HG03439 (cell line): Measurements from ENCODE around the gene OSCAR.
"Not testable (repeated sequence)": the region's sequence is repeated elsewhere in the genome, so short reads cannot be mapped to it uniquely, and the experiment has no call there.

Experiments used
- ATAC-seq: cut with Tn5 transposase; IDR thresholded peaks from one replicate; pipeline ENCODE4 v1.9.1; 2021; ENCODE audit warnings: mild to moderate bottlenecking, moderate library complexity; ENCODE audit not compliant: unreplicated experiment

OSCAR gene

GRCh38 chr19:54127688-54128440 lies 27.3 kb upstream of the OSCAR start:
- no peak for ATAC-seq

- no peak for ATAC-seq
Observed at GRCh38 chr19:54125713-54126112, 25.1 kb upstream of the OSCAR start.

- ATAC-seq = no peak
Observed at GRCh38 chr19:54124393-54124792, 23.8 kb upstream of the OSCAR start.

- ATAC-seq = no peak
Observed at GRCh38 chr19:54123682-54124081, 23.1 kb upstream of the OSCAR start.

- no peak for ATAC-seq
Observed at GRCh38 chr19:54121259-54121658, 20.7 kb upstream of the OSCAR start.

- ATAC-seq = peak; percentile 79
Observed at GRCh38 chr19:54115109-54116063, 14.8 kb upstream of the OSCAR start, which contains the start of the genes PRPF31 and TFPT. Gene PRPF31, plus strand, starts transcription at chr19:54115754. Its CDS starts 2,525 bp downstream, at chr19:54118279. Gene TFPT, minus strand, starts transcription at chr19:54115657. Its CDS starts 388 bp downstream, at chr19:54115269.

GRCh38 chr19:54114340-54115108 lies 13.9 kb upstream of the OSCAR start:
- ATAC-seq = peak; percentile 3

- no peak for ATAC-seq
Observed at GRCh38 chr19:54109651-54110050, 9.0 kb upstream of the OSCAR start.

- ATAC-seq = no peak
Observed at GRCh38 chr19:54108496-54108895, 7.9 kb upstream of the OSCAR start.

- no peak for ATAC-seq
Observed at GRCh38 chr19:54107876-54108490, 7.4 kb upstream of the OSCAR start.

- ATAC-seq = no peak
Observed at GRCh38 chr19:54106716-54107115, 6.1 kb upstream of the OSCAR start.

GRCh38 chr19:54105796-54106195 lies 5.2 kb upstream of the OSCAR start:
- no peak for ATAC-seq

GRCh38 chr19:54104998-54105715 lies 4.6 kb upstream of the OSCAR start:
- ATAC-seq = no peak

- ATAC-seq = peak; percentile 92
Observed at GRCh38 chr19:54102421-54103169, 2.0 kb upstream of the OSCAR start, which contains the start of gene NDUFA3. Gene NDUFA3, plus strand, starts transcription at chr19:54102855. Its CDS starts 24 bp downstream, at chr19:54102879.

GRCh38 chr19:54099903-54100255 lies 724 bp downstream of the OSCAR start:
- ATAC-seq = not testable (repeated sequence)

GRCh38 chr19:54099190-54099902 lies 1.3 kb downstream of the OSCAR start:
- no peak for ATAC-seq

GRCh38 chr19:54096617-54097106 lies 3.9 kb downstream of the OSCAR start:
- no peak for ATAC-seq
